Ureter (tissue), 1 donor: ENCODE results near the gene PSMA7. TPM values are rescaled to one million over a fixed set of nuclear protein-coding genes. Genes with fewer than 3 reads are reported as not detected.
A peak's percentile ranks its signal among the peaks of the same experiment; 100 is the strongest.

Source experiments
- DNase-seq: peaks from one replicate; pipeline ENCODE4 v3.0.0-alpha.2; 2020; ENCODE audit warnings: low spot score
- total RNA-seq: library from RNA; stranded (reverse); gene quantifications from one replicate; pipeline ENCODE4 v1.2.4, GENCODE V29; 2023
- donor health status: DM: yes; HTN: yes; CAD: no.

The PSMA7 gene
- total RNA-seq, 1 donor from 2014 or later = 181 TPM

DNA sequence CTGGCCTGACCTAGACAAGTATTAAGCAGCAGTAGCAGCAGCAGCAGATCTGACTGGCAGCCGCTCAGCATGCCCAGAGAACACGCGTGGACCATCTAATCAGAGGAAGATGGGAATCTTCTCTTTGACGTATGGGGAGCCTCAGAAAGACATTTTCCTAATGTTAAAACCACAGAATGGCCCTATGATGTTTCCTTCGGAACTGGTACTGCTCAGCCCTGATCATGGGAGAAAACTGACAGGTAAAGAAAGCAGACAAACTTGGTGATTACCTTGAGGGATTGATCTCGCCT is 6.2 kb downstream of the PSMA7 start:
- DNase-seq = no peak

GRCh38 chr20:62136283-62137091 is 6.7 kb downstream of the PSMA7 start:
- DNase-seq = no peak

DNA sequence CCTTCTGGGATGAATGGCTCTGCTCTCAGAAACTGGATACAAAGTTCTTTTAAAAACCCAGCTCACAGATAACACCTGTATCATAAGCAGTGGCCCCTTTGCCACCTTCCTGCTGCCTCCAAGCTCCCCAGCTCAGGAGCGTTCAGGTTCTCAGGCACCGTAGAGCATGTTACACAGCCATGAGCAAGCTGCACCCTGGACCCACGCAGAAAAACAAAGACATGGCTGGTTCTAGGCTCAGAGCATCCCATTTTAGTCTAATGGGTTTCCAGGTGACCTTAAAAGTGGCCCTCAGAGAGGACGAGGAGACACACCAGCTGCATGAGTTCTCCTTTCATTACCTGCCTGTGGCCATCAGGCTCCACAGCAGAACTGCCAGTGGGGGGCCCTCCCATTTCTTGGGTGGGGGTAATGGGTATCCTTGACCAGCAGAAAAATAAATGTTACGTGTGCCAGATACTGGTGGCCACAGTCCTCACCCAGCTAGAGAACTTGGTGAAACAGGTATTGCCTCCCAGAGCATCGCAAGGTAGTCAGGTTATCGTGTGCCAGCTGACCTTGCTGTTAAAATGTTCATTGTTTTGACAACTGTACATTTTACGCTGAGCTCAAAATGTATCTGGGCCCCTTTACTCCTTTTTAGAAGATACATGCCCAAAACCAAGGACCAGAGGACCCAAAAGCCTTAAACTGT is 7.5 kb downstream of the PSMA7 start:
- DNase-seq = no peak

DNA sequence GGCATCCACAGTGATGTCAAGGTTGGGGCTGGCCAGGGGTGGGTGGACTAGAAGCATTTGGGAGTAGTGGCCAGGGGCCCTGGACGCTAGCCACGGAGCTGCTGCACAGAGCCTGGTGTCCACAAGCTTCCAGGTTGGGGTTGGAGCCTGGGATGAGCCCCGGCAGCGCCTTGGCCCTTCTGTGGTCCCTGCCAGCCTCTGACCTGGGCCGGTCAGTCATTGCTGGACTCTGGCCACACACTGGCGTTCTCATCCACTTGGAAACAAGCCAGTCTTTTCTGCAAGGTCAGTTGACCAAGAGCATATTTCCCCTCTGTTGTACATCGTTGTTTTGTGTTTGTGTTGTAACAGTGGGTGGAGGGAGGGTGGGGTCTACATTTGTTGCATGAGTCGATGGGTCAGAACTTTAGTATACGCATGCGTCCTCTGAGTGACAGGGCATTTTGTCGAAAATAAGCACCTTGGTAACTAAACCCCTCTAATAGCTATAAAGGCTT is 8.4 kb downstream of the PSMA7 start:
- DNase-seq = no peak

DNA sequence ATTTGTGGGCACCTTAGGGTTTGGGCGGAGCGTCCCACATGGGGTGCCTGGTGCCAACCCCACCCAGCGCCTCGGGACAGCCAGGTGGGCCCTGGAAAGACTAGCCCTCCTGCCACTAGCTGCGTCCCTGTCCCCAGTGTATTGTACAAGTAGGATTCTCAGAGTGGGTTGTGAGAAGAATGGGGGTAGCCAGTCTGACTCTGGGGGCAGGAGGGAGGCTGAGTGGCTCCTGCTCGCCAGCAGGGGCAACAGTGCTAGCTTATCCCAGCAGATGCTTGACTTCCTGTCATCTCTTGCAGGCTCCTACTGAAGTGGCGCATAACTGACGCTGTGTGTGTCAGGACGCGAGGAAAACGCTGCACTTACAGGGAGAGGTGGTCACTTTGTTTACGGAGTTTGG is 9.3 kb downstream of the PSMA7 start:
- DNase-seq = no peak

DNA sequence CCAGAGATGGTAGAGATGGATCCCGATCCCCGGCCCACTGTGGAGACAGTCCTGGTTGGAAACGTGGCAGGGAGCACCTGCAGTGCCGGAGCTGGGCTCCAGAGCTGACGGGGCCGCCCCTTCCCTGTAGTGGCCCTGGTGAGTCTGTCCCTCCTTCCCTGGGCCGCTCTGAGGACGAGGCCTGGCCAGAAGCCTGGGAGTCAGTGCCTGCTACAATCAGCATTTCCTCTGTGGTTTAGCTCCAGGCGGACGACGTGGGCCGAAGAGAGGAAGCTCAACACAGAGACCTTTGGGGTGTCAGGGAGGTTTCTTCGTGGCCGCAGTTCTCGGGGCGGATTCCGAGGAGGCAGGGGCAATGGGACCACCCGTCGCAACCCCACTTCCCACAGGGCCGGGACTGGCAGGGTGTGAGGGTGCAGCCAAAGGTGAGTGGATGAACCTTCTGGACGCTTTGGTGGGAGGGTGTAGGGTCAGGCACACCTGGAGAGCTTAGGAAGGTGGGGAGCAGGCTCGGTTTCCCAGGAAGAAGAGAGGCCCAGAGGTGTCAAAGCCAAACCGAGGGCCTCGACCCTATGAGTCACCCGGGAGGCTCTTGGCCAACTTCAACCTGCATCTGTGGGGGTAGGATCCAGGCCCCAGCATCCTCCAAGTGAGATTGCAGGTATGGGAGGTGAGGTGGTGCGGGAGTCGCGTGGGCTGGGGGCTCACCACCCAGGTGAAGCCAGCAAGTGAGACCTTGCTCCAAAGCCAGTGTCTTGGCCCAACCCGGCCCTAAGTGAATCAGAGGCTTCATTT is 9.9 kb downstream of the PSMA7 start:
- DNase-seq = no peak

- DNase-seq = no peak
Observed at GRCh38 chr20:62132421-62132820, 10.8 kb downstream of the PSMA7 start.

GRCh38 chr20:62131560-62132320 is 11.5 kb downstream of the PSMA7 start:
- DNase-seq = no peak

- no peak for DNase-seq
Observed at GRCh38 chr20:62129731-62130531, 13.3 kb downstream of the PSMA7 start.

DNA sequence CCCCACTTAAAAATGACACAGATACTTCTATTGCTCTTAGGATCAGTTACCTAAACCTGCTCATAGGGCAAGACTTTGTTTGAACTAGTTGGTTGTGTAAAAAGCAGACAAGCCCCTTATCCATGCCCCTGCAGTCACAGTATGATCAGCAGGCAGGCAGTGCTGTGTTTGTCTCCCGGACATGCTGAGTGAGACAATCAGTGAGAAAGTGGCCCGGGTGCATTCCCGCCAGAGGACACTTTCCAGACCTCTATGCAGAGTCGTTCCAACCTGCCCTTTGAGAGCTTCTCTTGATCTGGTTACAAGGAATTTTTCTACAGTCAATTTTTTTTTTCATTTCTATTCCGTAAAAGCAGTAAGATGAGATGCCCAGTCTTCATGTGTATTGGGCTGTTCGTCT is 14.7 kb downstream of the PSMA7 start:
- no peak for DNase-seq

GRCh38 chr20:62127799-62128198 is 15.4 kb downstream of the PSMA7 start:
- DNase-seq = no peak

DNA sequence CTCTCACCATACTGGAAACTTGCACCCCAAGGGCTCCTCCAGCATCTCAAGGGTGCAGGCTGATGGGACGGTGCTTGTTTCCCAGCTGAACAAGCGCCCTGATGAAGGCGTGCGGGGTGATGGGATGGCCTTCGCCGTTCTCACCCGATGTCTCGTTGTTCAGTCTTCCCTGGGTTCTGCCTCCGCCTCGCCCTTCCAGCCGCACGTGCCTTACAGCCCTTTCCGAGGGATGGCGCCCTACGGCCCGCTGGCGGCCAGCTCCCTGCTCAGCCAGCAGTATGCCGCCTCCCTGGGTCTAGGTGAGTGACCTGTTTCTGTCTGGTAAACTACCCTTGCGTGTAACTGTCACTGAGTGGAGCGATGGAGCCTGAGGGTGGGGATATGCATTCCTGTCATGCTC is 17.1 kb downstream of the PSMA7 start:
- DNase-seq = no peak

GRCh38 chr20:62123450-62124118 is 19.6 kb downstream of the PSMA7 start:
- DNase-seq = no peak

GRCh38 chr20:62122654-62123449 is 20.3 kb downstream of the PSMA7 start:
- no peak for DNase-seq

GRCh38 chr20:62121776-62122653 is 21.2 kb downstream of the PSMA7 start, which contains the start of gene LSM14B:
Gene LSM14B (plus strand): TSS chr20:62122475. CDS start chr20:62122667, 192 bp downstream.
- peak; percentile 96 for DNase-seq

- peak; percentile 58 for DNase-seq
Observed at GRCh38 chr20:62120990-62121775, 22.0 kb downstream of the PSMA7 start.

DNA sequence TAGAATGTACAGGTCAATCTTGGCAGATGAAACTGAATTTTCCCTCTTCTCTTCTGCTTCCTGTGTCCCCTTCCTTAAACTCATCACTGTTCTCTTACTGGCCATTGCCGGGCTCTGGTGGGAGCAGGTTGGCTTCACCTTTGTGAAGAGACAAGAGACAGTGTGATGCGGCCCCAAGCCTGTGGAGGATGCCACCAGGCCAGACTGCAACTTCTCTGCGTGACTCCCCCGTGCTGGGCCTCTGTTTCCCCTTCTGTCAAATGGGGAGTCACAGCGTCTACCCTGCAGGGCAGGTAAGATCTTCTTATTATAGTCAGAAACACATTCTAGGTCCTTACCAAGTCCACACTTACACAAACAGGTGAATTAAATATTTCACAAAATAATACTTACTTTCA is 22.8 kb downstream of the PSMA7 start:
- DNase-seq = no peak
